ENCODE measurements around the gene ATPAF2. TPM values are rescaled to one million over a fixed set of nuclear protein-coding genes. Genes with fewer than 3 reads are reported as not detected.

Gene ATPAF2
- total RNA-seq, 1 experiment from 2014 or later = 46.1 TPM

- no peaks in the 10 kb centered on the region for H3K27me3 ChIP-seq (ENCODE audit: insufficient read depth, low read length)
- ChIA-PET CTCF (no interaction called here), RAD21 (ENCODE audit: low non-redundant PET in 1 of 2, low total read pairs in 2 of 2, uncharacterized antibody in 2 of 2, unreplicated experiment in 2 of 2) (no interaction called here), POLR2A (no interaction called here)
- H3K4me3 ChIP-seq (replicated peaks in 1 of 2; ENCODE audit: low read depth in 1 of 2, low read length in 2 of 2) = no peak overlapping the region
- no peak overlapping the region for H3K27ac ChIP-seq (ENCODE audit: low read depth, low read length)
- peaks cover 11 to 13% of the 10 kb centered on the region in 2 experiments; a peak in 3 of 4 replicates for H3K36me3 ChIP-seq (ENCODE audit: control insufficient read depth in 1 of 2, insufficient read depth in 2 of 2, low read length in 2 of 2)
- H2AFZ ChIP-seq (ENCODE audit: low read depth, low read length, poor library complexity, severe bottlenecking) = no peak overlapping the region
- ATAC-seq (no peak), DNase-seq (ENCODE audit: low read depth, low spot score) (no peak)
- H4K20me1 ChIP-seq (ENCODE audit: insufficient read depth) = no peaks in the 10 kb centered on the region
- no TSS peak for BruUV-seq (replicated peaks)
- no peaks in the 10 kb centered on the region for H3K4me1 ChIP-seq (ENCODE audit: control insufficient read depth in 1 of 2, insufficient read depth in 2 of 2, low read length in 2 of 2)
- intact Hi-C loops (cut with micrococcal nuclease) = no loop called here
- no peaks in the 10 kb centered on the region for H3K79me2 ChIP-seq (ENCODE audit: insufficient read depth, low read length)
- H3K9me2 ChIP-seq (ENCODE audit: insufficient read depth) = no peaks in the 10 kb centered on the region
- no peaks in the 10 kb centered on the region for H3K9me3 ChIP-seq (ENCODE audit: control insufficient read depth in 1 of 2, insufficient read depth in 1 of 2, low read depth in 1 of 2, low read length in 2 of 2)
- H3K9ac ChIP-seq (ENCODE audit: low read length) = no peak overlapping the region
- H3K4me2 ChIP-seq (ENCODE audit: low read length) = no peak overlapping the region
- TF ChIP-seq RAD21 (IDR thresholded peaks at IDR 0.05; ENCODE audit: low read depth) (no peak), MAX (IDR thresholded peaks at IDR 0.05) (no peak), SIN3A (IDR thresholded peaks at IDR 0.05; ENCODE audit: low read depth) (no peak), SP1 (IDR thresholded peaks at IDR 0.05; ENCODE audit: low read depth) (no peak), EZH2phosphoT487 (IDR thresholded peaks at IDR 0.05; ENCODE audit: borderline replicate concordance) (no peak), EGR1 (IDR thresholded peaks at IDR 0.05; ENCODE audit: low read depth) (no peak), FOSL1 (IDR thresholded peaks at IDR 0.05; ENCODE audit: low read depth) (no peak), POLR2A (IDR thresholded peaks at IDR 0.05; ENCODE audit: borderline replicate concordance, extremely low read depth, insufficient read depth, insufficient read length) (no peak), ZFX (IDR thresholded peaks at IDR 0.05) (no peak), TCF7L2 (IDR thresholded peaks at IDR 0.05; ENCODE audit: borderline replicate concordance, extremely low read depth, insufficient read depth, insufficient read length) (no peak), ATF3 (IDR thresholded peaks at IDR 0.05) (no peak), ZBTB33 (IDR thresholded peaks at IDR 0.05; ENCODE audit: extremely low read depth, insufficient replicate concordance, low read length) (no peak), CBX3 (IDR thresholded peaks at IDR 0.05; ENCODE audit: low read depth) (no peak), SRF (IDR thresholded peaks at IDR 0.05; ENCODE audit: low read depth) (no peak), CTCF (IDR thresholded peaks at IDR 0.05 in 2 of 3, conservative IDR thresholded peaks at IDR 0.05 in 1 of 3; ENCODE audit: borderline replicate concordance in 1 of 3, insufficient read depth in 1 of 3, low read depth in 2 of 3, low read length in 2 of 3) (no peak), CEBPB (IDR thresholded peaks at IDR 0.05; ENCODE audit: low read depth) (no peak), ELF1 (IDR thresholded peaks at IDR 0.05; ENCODE audit: borderline replicate concordance, low read depth) (no peak), YY1 (IDR thresholded peaks at IDR 0.05; ENCODE audit: extremely low read depth, insufficient replicate concordance, low read depth, low read length) (no peak), REST (IDR thresholded peaks at IDR 0.05; ENCODE audit: low read depth) (no peak)
Observed at GRCh38 chr17:18059283-18059682, 20.3 kb upstream of the ATPAF2 start.
